ENCODE results near the gene HERPUD1.
A peak's percentile ranks its signal among the peaks of the same experiment; 100 is the strongest.

HERPUD1 gene

DNA sequence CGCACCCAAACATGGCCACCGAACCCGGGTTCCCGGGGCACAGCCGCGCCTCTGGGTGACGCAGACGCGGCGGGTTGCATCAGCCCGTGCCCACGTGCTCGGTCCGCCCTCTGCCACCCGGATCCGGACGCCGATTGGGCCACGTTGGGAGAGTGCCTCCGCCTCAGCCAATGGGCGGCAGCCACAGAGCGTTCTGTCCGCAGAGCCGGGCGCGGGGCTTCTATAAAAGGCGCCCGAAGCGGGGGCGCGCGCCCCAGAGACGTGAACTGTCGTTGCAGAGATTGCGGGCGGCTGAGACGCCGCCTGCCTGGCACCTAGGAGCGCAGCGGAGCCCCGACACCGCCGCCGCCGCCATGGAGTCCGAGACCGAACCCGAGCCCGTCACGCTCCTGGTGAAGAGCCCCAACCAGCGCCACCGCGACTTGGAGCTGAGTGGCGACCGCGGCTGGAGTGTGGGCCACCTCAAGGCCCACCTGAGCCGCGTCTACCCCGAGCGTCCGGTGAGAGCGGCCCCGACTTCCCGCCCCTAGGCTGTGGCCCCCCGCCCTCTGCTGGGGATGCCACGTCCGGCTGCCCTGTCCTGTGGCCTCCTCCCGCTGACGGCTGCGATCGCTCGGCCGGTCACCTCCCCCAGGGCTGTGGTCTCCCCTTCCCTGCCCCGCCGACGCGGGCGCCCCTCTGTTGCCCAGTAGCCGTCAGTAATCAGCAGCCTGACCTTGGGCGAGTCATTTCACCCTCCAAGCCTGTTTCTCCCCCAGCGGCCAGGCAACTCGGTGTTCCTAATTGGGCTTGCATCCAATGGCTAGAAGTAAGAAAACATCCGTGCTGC, at the start of gene HERPUD1 (continued):
- TF ChIP-seq, protein P1, sequence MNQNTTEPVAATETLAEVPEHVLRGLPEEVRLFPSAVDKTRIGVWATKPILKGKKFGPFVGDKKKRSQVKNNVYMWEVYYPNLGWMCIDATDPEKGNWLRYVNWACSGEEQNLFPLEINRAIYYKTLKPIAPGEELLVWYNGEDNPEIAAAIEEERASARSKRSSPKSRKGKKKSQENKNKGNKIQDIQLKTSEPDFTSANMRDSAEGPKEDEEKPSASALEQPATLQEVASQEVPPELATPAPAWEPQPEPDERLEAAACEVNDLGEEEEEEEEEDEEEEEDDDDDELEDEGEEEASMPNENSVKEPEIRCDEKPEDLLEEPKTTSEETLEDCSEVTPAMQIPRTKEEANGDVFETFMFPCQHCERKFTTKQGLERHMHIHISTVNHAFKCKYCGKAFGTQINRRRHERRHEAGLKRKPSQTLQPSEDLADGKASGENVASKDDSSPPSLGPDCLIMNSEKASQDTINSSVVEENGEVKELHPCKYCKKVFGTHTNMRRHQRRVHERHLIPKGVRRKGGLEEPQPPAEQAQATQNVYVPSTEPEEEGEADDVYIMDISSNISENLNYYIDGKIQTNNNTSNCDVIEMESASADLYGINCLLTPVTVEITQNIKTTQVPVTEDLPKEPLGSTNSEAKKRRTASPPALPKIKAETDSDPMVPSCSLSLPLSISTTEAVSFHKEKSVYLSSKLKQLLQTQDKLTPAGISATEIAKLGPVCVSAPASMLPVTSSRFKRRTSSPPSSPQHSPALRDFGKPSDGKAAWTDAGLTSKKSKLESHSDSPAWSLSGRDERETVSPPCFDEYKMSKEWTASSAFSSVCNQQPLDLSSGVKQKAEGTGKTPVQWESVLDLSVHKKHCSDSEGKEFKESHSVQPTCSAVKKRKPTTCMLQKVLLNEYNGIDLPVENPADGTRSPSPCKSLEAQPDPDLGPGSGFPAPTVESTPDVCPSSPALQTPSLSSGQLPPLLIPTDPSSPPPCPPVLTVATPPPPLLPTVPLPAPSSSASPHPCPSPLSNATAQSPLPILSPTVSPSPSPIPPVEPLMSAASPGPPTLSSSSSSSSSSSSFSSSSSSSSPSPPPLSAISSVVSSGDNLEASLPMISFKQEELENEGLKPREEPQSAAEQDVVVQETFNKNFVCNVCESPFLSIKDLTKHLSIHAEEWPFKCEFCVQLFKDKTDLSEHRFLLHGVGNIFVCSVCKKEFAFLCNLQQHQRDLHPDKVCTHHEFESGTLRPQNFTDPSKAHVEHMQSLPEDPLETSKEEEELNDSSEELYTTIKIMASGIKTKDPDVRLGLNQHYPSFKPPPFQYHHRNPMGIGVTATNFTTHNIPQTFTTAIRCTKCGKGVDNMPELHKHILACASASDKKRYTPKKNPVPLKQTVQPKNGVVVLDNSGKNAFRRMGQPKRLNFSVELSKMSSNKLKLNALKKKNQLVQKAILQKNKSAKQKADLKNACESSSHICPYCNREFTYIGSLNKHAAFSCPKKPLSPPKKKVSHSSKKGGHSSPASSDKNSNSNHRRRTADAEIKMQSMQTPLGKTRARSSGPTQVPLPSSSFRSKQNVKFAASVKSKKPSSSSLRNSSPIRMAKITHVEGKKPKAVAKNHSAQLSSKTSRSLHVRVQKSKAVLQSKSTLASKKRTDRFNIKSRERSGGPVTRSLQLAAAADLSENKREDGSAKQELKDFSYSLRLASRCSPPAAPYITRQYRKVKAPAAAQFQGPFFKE (tag by site-specific recombination; IDR thresholded peaks at IDR 0.05; ENCODE audit: borderline replicate concordance): 0 out of 2 replicates have a peak, but pooled peaks have one; percentile 44
- TF ChIP-seq, protein P2, sequence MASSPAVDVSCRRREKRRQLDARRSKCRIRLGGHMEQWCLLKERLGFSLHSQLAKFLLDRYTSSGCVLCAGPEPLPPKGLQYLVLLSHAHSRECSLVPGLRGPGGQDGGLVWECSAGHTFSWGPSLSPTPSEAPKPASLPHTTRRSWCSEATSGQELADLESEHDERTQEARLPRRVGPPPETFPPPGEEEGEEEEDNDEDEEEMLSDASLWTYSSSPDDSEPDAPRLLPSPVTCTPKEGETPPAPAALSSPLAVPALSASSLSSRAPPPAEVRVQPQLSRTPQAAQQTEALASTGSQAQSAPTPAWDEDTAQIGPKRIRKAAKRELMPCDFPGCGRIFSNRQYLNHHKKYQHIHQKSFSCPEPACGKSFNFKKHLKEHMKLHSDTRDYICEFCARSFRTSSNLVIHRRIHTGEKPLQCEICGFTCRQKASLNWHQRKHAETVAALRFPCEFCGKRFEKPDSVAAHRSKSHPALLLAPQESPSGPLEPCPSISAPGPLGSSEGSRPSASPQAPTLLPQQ (tag by site-specific recombination; IDR thresholded peaks at IDR 0.05): no peak; the same call in 1 of the 2 replicates
- TF ChIP-seq, protein P3, sequence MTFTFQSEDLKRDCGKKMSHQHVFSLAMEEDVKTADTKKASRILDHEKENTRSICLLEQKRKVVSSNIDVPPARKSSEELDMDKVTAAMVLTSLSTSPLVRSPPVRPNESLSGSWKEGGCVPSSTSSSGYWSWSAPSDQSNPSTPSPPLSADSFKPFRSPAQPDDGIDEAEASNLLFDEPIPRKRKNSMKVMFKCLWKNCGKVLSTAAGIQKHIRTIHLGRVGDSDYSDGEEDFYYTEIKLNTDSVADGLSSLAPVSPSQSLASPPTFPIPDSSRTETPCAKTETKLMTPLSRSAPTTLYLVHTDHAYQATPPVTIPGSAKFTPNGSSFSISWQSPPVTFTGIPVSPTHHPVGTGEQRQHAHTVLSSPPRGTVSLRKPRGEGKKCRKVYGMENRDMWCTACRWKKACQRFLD (tag by site-specific recombination; IDR thresholded peaks at IDR 0.05): no peak
- TF ChIP-seq ZNF114 (tag by site-specific recombination; IDR thresholded peaks at IDR 0.05) (no peak), ZNF48 (tag by site-specific recombination; IDR thresholded peaks at IDR 0.05) (no peak), ZNF324 (tag by site-specific recombination; IDR thresholded peaks at IDR 0.05) (no peak), ZNF501 (tag by site-specific recombination; IDR thresholded peaks at IDR 0.05) (no peak; the same call in 1 of the 2 replicates), ZNF621 (tag by site-specific recombination; IDR thresholded peaks at IDR 0.05) (no peak), ZFHX2 (tag by site-specific recombination; conservative IDR thresholded peaks at IDR 0.05) (peak; percentile 70), ZNF585B (tag by site-specific recombination; IDR thresholded peaks at IDR 0.05) (no peak), ZNF202 (tag by site-specific recombination; IDR thresholded peaks at IDR 0.05; ENCODE audit: borderline replicate concordance) (no peak), IKZF3 (tag by site-specific recombination; IDR thresholded peaks at IDR 0.05) (no peak), ZNF184 (tag by site-specific recombination; IDR thresholded peaks at IDR 0.05) (no peak), ZNF274 (IDR thresholded peaks at IDR 0.05; ENCODE audit: low read length) (no peak), ZNF274 (tag by site-specific recombination; IDR thresholded peaks at IDR 0.05; ENCODE audit: borderline replicate concordance) (no peak), ZNF112 (tag by site-specific recombination; IDR thresholded peaks at IDR 0.05) (no peak), ZNF221 (tag by site-specific recombination; IDR thresholded peaks at IDR 0.05; ENCODE audit: borderline replicate concordance) (no peak), KLF1 (tag by site-specific recombination; IDR thresholded peaks at IDR 0.05) (no peak; the same call in 1 of the 2 replicates), ZNF239 (tag by site-specific recombination; IDR thresholded peaks at IDR 0.05) (peak; percentile 51; the same call in 1 of the 2 replicates), ZNF132 (tag by site-specific recombination; IDR thresholded peaks at IDR 0.05; ENCODE audit: borderline replicate concordance) (no peak), ZBTB1 (tag by site-specific recombination; IDR thresholded peaks at IDR 0.05) (no peak), MZF1 (tag by site-specific recombination; IDR thresholded peaks at IDR 0.05; ENCODE audit: borderline replicate concordance) (no peak), TRIM28 (IDR thresholded peaks at IDR 0.05; ENCODE audit: borderline replicate concordance, low read length) (no peak), ZNF544 (tag by site-specific recombination; IDR thresholded peaks at IDR 0.05) (no peak), ZNF266 (tag by site-specific recombination; IDR thresholded peaks at IDR 0.05; ENCODE audit: low read depth) (no peak), YY1 (tag by site-specific recombination; IDR thresholded peaks at IDR 0.05) (no peak; the same call in 1 of the 2 replicates), ZNF292 (tag by site-specific recombination; IDR thresholded peaks at IDR 0.05; ENCODE audit: borderline replicate concordance, low read depth) (no peak), ZSCAN23 (tag by site-specific recombination; IDR thresholded peaks at IDR 0.05) (no peak), ZNF211 (tag by site-specific recombination; IDR thresholded peaks at IDR 0.05; ENCODE audit: low read depth) (no peak), ZNF530 (tag by site-specific recombination; IDR thresholded peaks at IDR 0.05; ENCODE audit: low read depth) (no peak), KLF10 (tag by site-specific recombination; IDR thresholded peaks at IDR 0.05) (peak; percentile 65), GLIS2 (tag by site-specific recombination; IDR thresholded peaks at IDR 0.05) (peak; percentile 68; the same call in 1 of the 2 replicates), ZNF548 (tag by site-specific recombination; IDR thresholded peaks at IDR 0.05) (no peak), ZNF404 (tag by site-specific recombination; IDR thresholded peaks at IDR 0.05) (no peak)

Measured in HEK293 (cell line).